Gastrocnemius medialis (tissue), 4 donors: Measurements from ENCODE around the gene MRPL20. TPM values are rescaled to one million over a fixed set of nuclear protein-coding genes. Genes with fewer than 3 reads are reported as not detected.
A peak's percentile ranks its signal among the peaks of the same experiment; 100 is the strongest.

Experiments
- ATAC-seq, 2 donors: fragments of 150-250 bp; one replicate each; pipeline ENCODE4 v1.9.1; 2016
- DNase-seq, 2 donors: peaks; one replicate each; pipeline ENCODE4 v3.0.0-alpha.2; 2019
- H3K27ac ChIP-seq, 4 donors: fragments of 200-600 bp; sonication (generic); 1 replicate in 1 of 4; 2 replicates in 3 of 4; pipeline ENCODE4 v1.5.1; 2016 to 2018; ENCODE audit warnings: mild to moderate bottlenecking in 2 of 4, moderate library complexity in 1 of 4
- H3K27me3 ChIP-seq, 3 donors: fragments of 200-600 bp; sonication (generic) in 2 of 3; 1 replicate in 1 of 3; 2 replicates in 2 of 3; pipeline versions ENCODE4 v1.5.1 to v1.6.0; 2016 to 2019; ENCODE audit warnings: mild to moderate bottlenecking in 1 of 3, moderate library complexity in 1 of 3
- H3K36me3 ChIP-seq, 2 donors: fragments of 200-600 bp; sonication (generic) in 1 of 2; one replicate each; pipeline ENCODE4 v1.5.1; 2017 to 2018
- H3K4me1 ChIP-seq, 2 donors: fragments of 200-600 bp; sonication (generic) in 1 of 2; one replicate each; pipeline ENCODE4 v1.5.1; 2016 to 2017; ENCODE audit warnings: mild to moderate bottlenecking in 2 of 2
- H3K4me3 ChIP-seq, 4 donors: fragments of 200-600 bp; sonication (generic) in 3 of 4; 1 replicate in 1 of 4; 2 replicates in 3 of 4; pipeline ENCODE4 v1.5.1; 2016 to 2019; ENCODE audit warnings: mild to moderate bottlenecking in 2 of 4
- H3K9me3 ChIP-seq, 3 donors: fragments of 200-600 bp; sonication (generic) in 2 of 3; 1 replicate in 1 of 3; 2 replicates in 2 of 3; pipeline ENCODE4 v1.5.1; 2016 to 2019
- CTCF ChIP-seq, 5 experiments: fragments of 450-650 bp in 3 of 5; fragments of 200-600 bp in 2 of 5; sonication (generic) in 2 of 5; IDR thresholded peaks in 4 of 5; conservative IDR thresholded peaks in 1 of 5; 1 replicate in 4 of 5; 2 replicates in 1 of 5; pipeline ENCODE4 v1.5.1; 2016 to 2019; ENCODE audit warnings: antibody characterized with exemption in 5 of 5, mild to moderate bottlenecking in 3 of 5, moderate library complexity in 3 of 5
- POLR2A ChIP-seq, 2 donors: fragments of 450-650 bp; IDR thresholded peaks; one replicate each; pipeline ENCODE4 v1.6.1; 2017; ENCODE audit warnings: antibody characterized with exemption in 2 of 2, mild to moderate bottlenecking in 2 of 2, moderate library complexity in 2 of 2
- in situ Hi-C, 4 donors: fragments of 200-750 bp; cut with MboI; loops; one replicate each; pipeline versions ENCODE4 v1.15.0 to v1.8.0; 2017; ENCODE audit warnings: low sequenced_read_pairs in 4 of 4
- intact Hi-C: fragments of 100-400 bp; cut with DNase I; formaldehyde crosslinking; loops from one replicate; pipeline ENCODE4 v1.15.1; 2023; ENCODE audit warnings: low total_unique reads
- total RNA-seq, 4 donors: library from RNA; depleted of rRNA; stranded (reverse); fragments of >200 nt; gene quantifications; one replicate each; pipeline versions ENCODE4 v1.1.0 to v1.2.3, GENCODE V29; 2016

The MRPL20 gene
- total RNA-seq, 4 donors from 2014 or later, result 167 to 260 (median 203) TPM

GRCh38 chr1:1421147-1421906, 14.2 kb upstream of the MRPL20 start, which contains the start of gene ANKRD65:
TSS of gene ANKRD65 (minus strand) at chr1:1421276. CDS start at chr1:1421005, 271 bp downstream.
- Histone ChIP-seq H3K4me1 (peaks cover 0 to 3% of the 10 kb centered on the region in 2 donors), H3K4me3 (peak within 1 kb of the TSS in 2 of 4 donors; percentile 28 to 47), H3K9me3 (no peaks in the 10 kb centered on the region), H3K27ac (peak within 1 kb of the TSS in 1 of 4 donors; percentile 33), H3K36me3 (no peaks in the 10 kb centered on the region), H3K27me3 (no peaks in the 10 kb centered on the region)
- DNase-seq (no peak), ATAC-seq (no peak)
- TF ChIP-seq CTCF (IDR thresholded peaks at IDR 0.05 in 4 of 5, conservative IDR thresholded peaks at IDR 0.05 in 1 of 5), result no peak
- TF ChIP-seq POLR2A (IDR thresholded peaks at IDR 0.05), result no peak
- in situ Hi-C loops (no loop called here), intact Hi-C loops (no loop called here)

GRCh38 chr1:1420654-1421141, 13.6 kb upstream of the MRPL20 start:
- no peak for ATAC-seq
- TF ChIP-seq POLR2A (IDR thresholded peaks at IDR 0.05), result no peak
- TF ChIP-seq CTCF (IDR thresholded peaks at IDR 0.05 in 4 of 5, conservative IDR thresholded peaks at IDR 0.05 in 1 of 5), result no peak
- H3K27me3 ChIP-seq, result no peaks in the 10 kb centered on the region
- H3K9me3 ChIP-seq, result no peaks in the 10 kb centered on the region
- intact Hi-C loops (no loop called here), in situ Hi-C loops (no loop called here)
- DNase-seq, result no peak
- H3K4me3 ChIP-seq, result peak overlapping the region in 2 of 4 donors; percentile 28 to 47
- H3K36me3 ChIP-seq, result no peaks in the 10 kb centered on the region
- no peak overlapping the region for H3K27ac ChIP-seq
- H3K4me1 ChIP-seq, result peaks cover 0 to 3% of the 10 kb centered on the region in 2 donors

GRCh38 chr1:1419813-1420653, 12.9 kb upstream of the MRPL20 start:
- Histone ChIP-seq H3K9me3 (no peaks in the 10 kb centered on the region), H3K27me3 (no peaks in the 10 kb centered on the region), H3K4me1 (peaks cover 0 to 3% of the 10 kb centered on the region in 2 donors), H3K36me3 (no peaks in the 10 kb centered on the region), H3K27ac (peak overlapping the region in 3 of 4 donors; percentile 40 to 54 (median 50)), H3K4me3 (peak overlapping the region; percentile 36 to 47 (median 45))
- TF ChIP-seq POLR2A (IDR thresholded peaks at IDR 0.05) (no peak), CTCF (IDR thresholded peaks at IDR 0.05 in 4 of 5, conservative IDR thresholded peaks at IDR 0.05 in 1 of 5) (peak in 1 of 5 experiments; percentile 24)
- ATAC-seq (peak; percentile 36 to 58), DNase-seq (no peak)
- in situ Hi-C loops (no loop called here), intact Hi-C loops (no loop called here)

- peak overlapping the region in 3 of 4 donors; percentile 40 to 54 (median 50) for H3K27ac ChIP-seq
- in situ Hi-C loops, result no loop called here
- no peak for ATAC-seq
- H3K36me3 ChIP-seq, result no peaks in the 10 kb centered on the region
- intact Hi-C loops, result no loop called here
- peaks cover 0 to 3% of the 10 kb centered on the region in 2 donors for H3K4me1 ChIP-seq
- H3K27me3 ChIP-seq, result no peaks in the 10 kb centered on the region
- TF ChIP-seq POLR2A (IDR thresholded peaks at IDR 0.05) (no peak), CTCF (IDR thresholded peaks at IDR 0.05 in 4 of 5, conservative IDR thresholded peaks at IDR 0.05 in 1 of 5) (no peak)
- H3K4me3 ChIP-seq, result peak overlapping the region; percentile 36 to 47 (median 45)
- H3K9me3 ChIP-seq, result no peaks in the 10 kb centered on the region
- no peak for DNase-seq
Measured at GRCh38 chr1:1419363-1419812, 12.3 kb upstream of the MRPL20 start.
